Neuronal stem cell (in vitro differentiated cells): ENCODE measurements around the gene HDGF.

Source experiments
- DNase-seq: peaks from one replicate; pipeline ENCODE4 v3.0.0-alpha.2; 2013; ENCODE audit warnings: low spot score
- H2AFZ ChIP-seq: one replicate; pipeline ENCODE4 v1.6.1; 2013; ENCODE audit warnings: mild to moderate bottlenecking, low read length, inconsistent platforms
- H2AK5ac ChIP-seq: 2 replicates; pipeline ENCODE4 v1.6.1; 2013; ENCODE audit warnings: low read depth, mild to moderate bottlenecking, inconsistent platforms, low read length, moderate library complexity, mixed read lengths
- H2BK120ac ChIP-seq: 2 replicates; pipeline ENCODE4 v1.6.1; 2013; ENCODE audit warnings: low read depth, mild to moderate bottlenecking, inconsistent platforms, low read length, moderate library complexity, mixed read lengths
- H2BK12ac ChIP-seq: one replicate; pipeline ENCODE4 v1.6.1; 2013; ENCODE audit warnings: low read length, inconsistent platforms
- H2BK15ac ChIP-seq: 2 replicates; pipeline ENCODE4 v1.6.1; 2013; ENCODE audit warnings: mild to moderate bottlenecking, low read length, inconsistent platforms, mixed read lengths
- H2BK5ac ChIP-seq: one replicate; pipeline ENCODE4 v1.6.1; 2013; ENCODE audit warnings: inconsistent platforms, mild to moderate bottlenecking, low read length, moderate library complexity
- H3K14ac ChIP-seq: one replicate; pipeline ENCODE4 v1.6.1; 2013; ENCODE audit warnings: low read length, inconsistent platforms
- H3K18ac ChIP-seq: 2 replicates; pipeline ENCODE4 v1.6.1; 2013; ENCODE audit warnings: low read length, inconsistent platforms
- H3K23ac ChIP-seq: 2 replicates; pipeline ENCODE4 v1.6.1; 2013; ENCODE audit warnings: low read depth, mild to moderate bottlenecking, mixed read lengths, low read length, inconsistent platforms; ENCODE audit not compliant: poor library complexity
- H3K27ac ChIP-seq: replicated peaks from 3 replicates; pipeline ENCODE4 v1.5.1; 2013; ENCODE audit warnings: low read length, inconsistent platforms
- H3K27me3 ChIP-seq, 3 experiments: 2 replicates each; pipeline ENCODE4 v1.6.1; 2013; ENCODE audit warnings: low read length in 3 of 3, mild to moderate bottlenecking in 2 of 3, inconsistent platforms in 1 of 3, low read depth in 1 of 3, mixed read lengths in 1 of 3, moderate library complexity in 1 of 3; ENCODE audit not compliant: control insufficient read depth in 3 of 3, insufficient read depth in 3 of 3
- H3K36me3 ChIP-seq, 2 donors: replicated peaks in 1 of 2; 2 replicates each; pipeline ENCODE4 v1.6.1; 2013; ENCODE audit warnings: low read length in 2 of 2; ENCODE audit not compliant: control insufficient read depth in 2 of 2, insufficient read depth in 2 of 2
- H3K4ac ChIP-seq: 2 replicates; pipeline ENCODE4 v1.6.1; 2013; ENCODE audit warnings: inconsistent platforms, mild to moderate bottlenecking, low read length, moderate library complexity
- H3K4me1 ChIP-seq, 2 donors: 1 replicate in 1 of 2; 2 replicates in 1 of 2; pipeline ENCODE4 v1.6.1; 2013; ENCODE audit warnings: low read length in 2 of 2, low read depth in 1 of 2; ENCODE audit not compliant: control insufficient read depth in 2 of 2, insufficient read depth in 1 of 2
- H3K4me2 ChIP-seq: one replicate; pipeline ENCODE4 v1.6.1; 2013; ENCODE audit warnings: mild to moderate bottlenecking, low read length, inconsistent platforms; ENCODE audit not compliant: insufficient read depth, poor library complexity, severe bottlenecking
- H3K4me3 ChIP-seq, 2 donors: 2 replicates each; pipeline ENCODE4 v1.5.1; 2013; ENCODE audit warnings: low read length in 2 of 2, mild to moderate bottlenecking in 2 of 2, inconsistent platforms in 1 of 2, moderate library complexity in 1 of 2
- H3K79me1 ChIP-seq: one replicate; pipeline ENCODE4 v1.6.1; 2013; ENCODE audit warnings: low read depth, mild to moderate bottlenecking, inconsistent platforms, low read length, moderate library complexity
- H3K9ac ChIP-seq: one replicate; pipeline ENCODE4 v1.6.1; 2013; ENCODE audit warnings: mild to moderate bottlenecking, low read depth, low read length, inconsistent platforms; ENCODE audit not compliant: poor library complexity
- H3K9me3 ChIP-seq, 2 donors: replicated peaks in 1 of 2; 2 replicates each; pipeline versions ENCODE3 to v1.6.1; 2013; ENCODE audit warnings: low read length in 2 of 2, mild to moderate bottlenecking in 2 of 2, inconsistent platforms in 1 of 2, low read depth in 1 of 2, mixed read lengths in 1 of 2, moderate library complexity in 1 of 2; ENCODE audit not compliant: control insufficient read depth in 2 of 2, insufficient read depth in 1 of 2
- H4K8ac ChIP-seq: one replicate; pipeline ENCODE4 v1.6.1; 2013; ENCODE audit warnings: low read depth, mild to moderate bottlenecking, inconsistent platforms, low read length, moderate library complexity
- H4K91ac ChIP-seq: one replicate; pipeline ENCODE4 v1.6.1; 2013; ENCODE audit warnings: low read length, low read depth, mild to moderate bottlenecking, inconsistent platforms; ENCODE audit not compliant: poor library complexity
- WGBS, 2 donors: extraction: QIAGEN DNeasy Blood & Tissue Kit; methylation state at CpG; one replicate each; pipeline ENCODE4 v1.1.7; 2013; ENCODE audit warnings: missing lambda C conversion rate in 2 of 2, mixed read lengths in 1 of 2; ENCODE audit not compliant: insufficient read length in 2 of 2, insufficient replicate concordance in 1 of 2; ENCODE audit errors: extremely low coverage in 2 of 2; 5-methylcytosine and 5-hydroxymethylcytosine counted together

Gene HDGF

DNA sequence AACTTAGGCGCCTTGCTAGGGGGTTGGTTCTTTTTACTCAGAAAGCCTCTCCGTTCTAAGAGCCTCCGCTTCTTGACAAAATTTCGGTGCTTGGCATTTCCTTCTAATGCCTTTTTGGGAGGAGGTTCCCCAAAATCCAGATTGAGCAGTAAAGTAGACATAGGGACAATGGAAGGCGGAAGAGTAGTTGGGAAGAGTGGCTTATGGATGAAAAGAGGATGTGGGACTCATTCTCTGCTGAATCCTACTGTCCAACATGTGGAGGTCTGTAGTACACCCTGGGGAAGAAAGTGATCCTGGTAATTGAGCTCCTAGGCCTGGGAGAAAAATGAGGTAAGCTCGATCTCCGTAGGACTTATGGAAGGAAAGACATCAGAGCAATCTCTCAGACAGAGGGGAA lies 24.0 kb downstream of the HDGF start:
- H2AFZ ChIP-seq = no peak overlapping the region
- H3K9ac ChIP-seq = no peak overlapping the region
- H2BK120ac ChIP-seq = no peak overlapping the region
- H3K14ac ChIP-seq = no peak overlapping the region
- no peak overlapping the region for H3K23ac ChIP-seq
- H3K4me3 ChIP-seq = peak overlapping the region; percentile 88 to 95
- peaks cover 15 to 30% of the 10 kb centered on the region in 2 donors for H3K4me1 ChIP-seq
- H3K79me1 ChIP-seq = peaks cover 5% of the 10 kb centered on the region
- H4K8ac ChIP-seq = no peak overlapping the region
- no peak overlapping the region for H2BK15ac ChIP-seq
- no peak overlapping the region for H2BK5ac ChIP-seq
- H3K4me2 ChIP-seq = peak overlapping the region; percentile 86
- DNase-seq = no peak
- no peaks in the 10 kb centered on the region for H3K9me3 ChIP-seq
- no peaks in the 10 kb centered on the region for H3K27me3 ChIP-seq
- H3K4ac ChIP-seq = no peak overlapping the region
- no peak overlapping the region for H3K18ac ChIP-seq
- no peak overlapping the region for H3K27ac ChIP-seq
- H3K36me3 ChIP-seq = peaks cover 28 to 61% of the 10 kb centered on the region in 2 donors
- no CpG with 5 or more reads among the region's 7 CpGs for WGBS, 2 donors
- no peak overlapping the region for H4K91ac ChIP-seq
- no peak overlapping the region for H2BK12ac ChIP-seq
- H2AK5ac ChIP-seq = no peak overlapping the region

DNA sequence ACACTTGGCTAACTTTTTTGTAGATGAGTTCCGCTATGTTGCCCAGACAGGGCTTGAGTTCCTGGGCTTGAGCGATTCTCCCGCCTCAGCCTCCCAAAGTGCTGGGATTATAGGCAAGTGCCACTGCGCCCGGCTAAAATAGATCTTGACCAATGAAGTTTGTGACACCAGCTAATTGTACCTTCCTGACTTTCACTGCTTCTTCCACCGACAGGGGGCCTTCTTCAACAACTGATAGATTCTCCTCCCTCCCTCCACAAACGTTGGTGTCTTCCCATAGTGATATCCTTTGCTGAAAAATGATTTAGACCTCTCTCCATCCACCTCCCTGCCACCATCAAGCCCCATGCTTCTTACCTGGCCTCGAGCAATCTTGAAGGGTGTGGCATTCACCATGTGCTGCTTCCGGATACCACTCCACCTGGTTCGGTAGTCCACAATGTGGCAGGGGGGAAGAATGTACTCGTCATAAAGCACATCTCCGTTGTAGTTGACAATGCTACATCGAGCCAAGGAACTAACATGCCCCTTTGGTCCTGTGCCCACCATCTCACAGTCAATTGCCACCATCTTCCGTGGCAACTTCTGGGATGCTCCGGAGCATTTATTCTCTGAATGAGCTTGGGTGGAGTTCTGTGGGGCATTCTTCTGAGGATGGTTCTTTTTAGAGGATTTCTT lies 24.8 kb downstream of the HDGF start:
- no peak overlapping the region for H2AFZ ChIP-seq
- no peak overlapping the region for H4K8ac ChIP-seq
- H3K36me3 ChIP-seq = peaks cover 28 to 58% of the 10 kb centered on the region in 2 donors
- no peaks in the 10 kb centered on the region for H3K27me3 ChIP-seq
- DNase-seq = no peak
- H4K91ac ChIP-seq = no peak overlapping the region
- no peaks in the 10 kb centered on the region for H3K9me3 ChIP-seq
- peaks cover 4% of the 10 kb centered on the region for H3K79me1 ChIP-seq
- H2BK5ac ChIP-seq = no peak overlapping the region
- H3K4me2 ChIP-seq = peak overlapping the region; percentile 23
- WGBS, 2 donors = no CpG with 5 or more reads among the region's 15 CpGs
- no peak overlapping the region for H2AK5ac ChIP-seq
- H3K14ac ChIP-seq = no peak overlapping the region
- H3K4ac ChIP-seq = no peak overlapping the region
- no peak overlapping the region for H2BK12ac ChIP-seq
- H3K27ac ChIP-seq = no peak overlapping the region
- no peak overlapping the region for H3K9ac ChIP-seq
- H3K4me3 ChIP-seq = peak overlapping the region in 1 of 2 donors; percentile 26
- H2BK120ac ChIP-seq = no peak overlapping the region
- no peak overlapping the region for H3K23ac ChIP-seq
- no peak overlapping the region for H3K18ac ChIP-seq
- no peak overlapping the region for H2BK15ac ChIP-seq
- H3K4me1 ChIP-seq = peaks cover 15 to 30% of the 10 kb centered on the region in 2 donors

DNA sequence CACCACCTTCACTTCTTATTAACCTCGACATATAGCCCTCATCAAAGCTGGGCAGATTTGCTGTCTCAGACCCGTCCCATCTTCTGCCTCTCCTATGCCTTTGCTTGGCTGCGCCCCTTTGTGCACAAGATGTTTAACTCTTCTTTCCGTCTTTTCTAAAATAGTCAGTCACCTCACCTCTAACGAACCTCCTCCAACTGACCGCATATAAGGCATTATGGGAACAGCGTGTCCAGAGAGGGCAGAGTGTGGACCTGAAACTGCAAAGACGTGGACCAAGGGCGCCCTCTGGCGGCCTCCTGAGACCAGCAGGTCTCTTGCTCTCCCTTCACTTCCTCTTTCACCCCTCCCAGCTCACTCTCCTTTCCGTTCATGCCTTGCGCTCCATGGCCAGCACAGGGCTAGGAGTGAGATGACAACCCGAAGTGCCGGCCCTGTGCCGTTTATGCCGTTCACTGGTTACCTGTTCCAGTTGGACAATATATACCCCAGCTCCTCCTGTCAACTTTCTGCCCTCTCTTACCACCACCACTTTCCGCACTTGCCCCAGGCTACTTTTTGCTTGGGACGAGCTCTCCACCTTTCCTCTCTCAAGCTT lies 25.7 kb downstream of the HDGF start:
- Histone ChIP-seq H3K4me3 (peak overlapping the region in 1 of 2 donors; percentile 18), H4K91ac (no peak overlapping the region), H3K9ac (no peak overlapping the region), H3K27ac (no peak overlapping the region), H3K36me3 (peaks cover 34 to 63% of the 10 kb centered on the region in 2 donors), H3K9me3 (no peaks in the 10 kb centered on the region), H2AFZ (no peak overlapping the region), H2AK5ac (no peak overlapping the region), H4K8ac (no peak overlapping the region), H3K4me2 (peak overlapping the region; percentile 50), H3K23ac (no peak overlapping the region), H3K18ac (no peak overlapping the region), H3K14ac (no peak overlapping the region), H2BK12ac (no peak overlapping the region), H2BK15ac (no peak overlapping the region), H2BK120ac (no peak overlapping the region), H3K79me1 (peaks cover 4% of the 10 kb centered on the region), H2BK5ac (no peak overlapping the region), H3K4ac (no peak overlapping the region), H3K4me1 (peaks cover 15 to 30% of the 10 kb centered on the region in 2 donors), H3K27me3 (no peaks in the 10 kb centered on the region)
- peak; percentile 89 for DNase-seq
- no CpG with 5 or more reads among the region's 18 CpGs for WGBS, 2 donors

DNA sequence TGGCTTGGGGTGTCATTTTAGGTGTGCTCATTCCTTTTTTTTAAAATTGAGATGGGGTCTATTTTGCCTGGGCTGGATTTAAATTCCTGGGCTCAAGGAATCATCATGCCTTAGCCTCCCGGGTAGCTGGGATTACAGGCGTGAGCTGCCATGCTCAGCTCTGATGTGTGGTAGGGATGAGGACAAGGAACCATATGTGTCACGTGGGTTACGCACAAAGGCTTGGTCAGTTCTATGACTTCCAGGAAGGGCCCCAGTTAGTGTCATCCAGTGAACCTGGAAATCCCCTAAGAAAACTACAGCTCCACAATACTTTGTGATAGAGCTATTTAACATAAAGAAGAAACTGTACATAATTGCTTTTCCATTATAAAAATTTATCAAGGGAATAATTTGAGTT lies 29.9 kb downstream of the HDGF start:
- H2AK5ac ChIP-seq = no peak overlapping the region
- no peak overlapping the region for H2AFZ ChIP-seq
- no peak overlapping the region for H3K14ac ChIP-seq
- DNase-seq = no peak
- H2BK15ac ChIP-seq = no peak overlapping the region
- H3K4me1 ChIP-seq = peaks cover 7 to 8% of the 10 kb centered on the region in 2 donors
- H3K27ac ChIP-seq = no peak overlapping the region
- no peak overlapping the region for H3K4ac ChIP-seq
- no peak overlapping the region for H3K9ac ChIP-seq
- no peak overlapping the region for H3K4me2 ChIP-seq
- H3K9me3 ChIP-seq = no peaks in the 10 kb centered on the region
- H3K36me3 ChIP-seq = peaks cover 31 to 62% of the 10 kb centered on the region in 2 donors
- no peak overlapping the region for H4K91ac ChIP-seq
- H3K23ac ChIP-seq = no peak overlapping the region
- no peak overlapping the region for H3K4me3 ChIP-seq
- H2BK5ac ChIP-seq = no peak overlapping the region
- no peak overlapping the region for H2BK120ac ChIP-seq
- H2BK12ac ChIP-seq = no peak overlapping the region
- no peaks in the 10 kb centered on the region for H3K79me1 ChIP-seq
- no peaks in the 10 kb centered on the region for H3K27me3 ChIP-seq
- H4K8ac ChIP-seq = no peak overlapping the region
- no CpG with 5 or more reads among the region's 4 CpGs for WGBS, 2 donors
- no peak overlapping the region for H3K18ac ChIP-seq
